ENCODE measurements around the gene UMAD1. TPM values are rescaled to one million over a fixed set of nuclear protein-coding genes. Genes with fewer than 3 reads are reported as not detected.

UMAD1 gene
- total and polyA plus RNA-seq, 2 of the 4 experiments (the other 2 are of a cell fraction), result 5.2 to 8.4 TPM

DNA sequence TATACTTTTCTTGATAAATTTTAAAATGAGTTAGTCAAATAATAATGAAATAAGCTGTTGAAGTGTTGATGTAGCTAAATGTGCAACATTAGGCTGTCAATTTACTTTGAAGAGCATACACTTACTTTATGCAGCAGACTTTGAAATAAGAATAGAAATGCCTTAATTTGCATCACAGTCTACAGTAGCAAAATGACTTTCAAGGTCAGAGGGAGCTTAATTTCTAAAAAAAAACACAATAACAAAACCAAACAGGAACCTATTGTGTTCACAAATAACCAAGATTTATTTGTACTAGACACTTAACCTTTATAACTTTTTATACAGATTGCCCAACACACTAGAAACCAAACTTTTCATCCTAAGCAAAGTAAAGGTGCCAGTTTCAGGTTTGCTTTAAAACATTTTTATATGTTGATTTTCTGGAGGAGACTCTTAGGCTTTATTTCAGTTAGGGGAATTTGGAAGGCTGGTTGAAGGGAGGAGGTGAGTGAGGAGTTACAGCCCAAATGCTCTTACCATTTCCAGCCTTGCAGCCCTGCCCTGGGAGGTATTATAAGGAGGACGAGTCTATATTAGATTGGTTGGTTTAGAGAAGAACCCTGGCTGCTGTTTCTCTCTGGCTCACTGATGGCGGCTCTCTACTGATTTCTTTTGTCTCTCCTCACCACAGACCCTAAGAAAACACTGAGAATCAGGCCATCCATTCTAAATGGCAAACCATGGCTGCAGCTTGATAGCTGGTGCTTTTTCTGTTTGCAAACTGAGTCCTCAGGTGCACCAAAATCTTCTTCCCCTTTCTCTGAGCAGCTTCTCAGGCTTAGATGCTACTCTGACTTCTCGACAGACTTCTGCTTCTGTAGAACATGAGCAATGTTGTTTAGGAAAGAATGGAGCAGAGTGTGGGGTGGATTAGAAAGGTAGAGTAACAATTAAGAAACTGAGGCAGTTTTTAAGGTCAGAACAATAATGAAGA is 133.1 kb downstream of the UMAD1 start:
- Histone ChIP-seq H3K9me3 (ENCODE audit: control insufficient read depth, insufficient read depth, low read length) (no peaks in the 10 kb centered on the region), H3K23ac (ENCODE audit: low read depth, low read length) (no peak overlapping the region), H4K5ac (ENCODE audit: low read depth, low read length) (no peak overlapping the region), H2BK5ac (ENCODE audit: low read depth, low read length, poor library complexity, severe bottlenecking) (no peak overlapping the region), H3K4me2 (ENCODE audit: low read depth, low read length) (no peak overlapping the region), H3K56ac (ENCODE audit: extremely low read depth, insufficient read depth, low read length) (no peak overlapping the region), H3K18ac (ENCODE audit: low read depth, low read length) (no peak overlapping the region), H3K4ac (ENCODE audit: low read depth, low read length) (no peak overlapping the region), H3K27me3 (ENCODE audit: control insufficient read depth, insufficient read depth, low read length) (no peaks in the 10 kb centered on the region), H4K8ac (ENCODE audit: low read depth in 2 of 2, low read length in 2 of 2) (no peak overlapping the region), H3K9ac (ENCODE audit: low read depth, low read length) (no peak overlapping the region), H3K4me1 (ENCODE audit: control insufficient read depth, insufficient read depth, low read length) (peaks cover 12% of the 10 kb centered on the region), H4K91ac (ENCODE audit: insufficient read depth, low read depth, low read length) (no peak overlapping the region), H2BK120ac (ENCODE audit: low read depth, low read length) (no peak overlapping the region), H3K14ac (replicated peaks; ENCODE audit: low read depth, low read length) (no peak overlapping the region), H2AK5ac (ENCODE audit: low read depth, low read length) (no peak overlapping the region), H3K36me3 (ENCODE audit: control insufficient read depth, insufficient read depth, low read length) (no peaks in the 10 kb centered on the region), H3K4me3 (ENCODE audit: insufficient read depth, low read depth, low read length) (no peak overlapping the region), H4K20me1 (ENCODE audit: insufficient read depth, low read length) (no peaks in the 10 kb centered on the region), H2BK15ac (ENCODE audit: low read depth, low read length) (no peak overlapping the region), H3K9me1 (ENCODE audit: insufficient read depth, low read length) (no peaks in the 10 kb centered on the region), H2BK20ac (ENCODE audit: low read depth, low read length) (no peak overlapping the region), H2AK9ac (replicated peaks; ENCODE audit: low read depth, low read length, poor library complexity) (no peak overlapping the region), H3K27ac (ENCODE audit: insufficient read depth, low read length) (no peak overlapping the region), H3K79me1 (ENCODE audit: low read depth in 1 of 2, low read length in 2 of 2) (no peaks in the 10 kb centered on the region), H2AFZ (replicated peaks; ENCODE audit: low read length, poor library complexity) (no peak overlapping the region)
- ATAC-seq (ENCODE audit: low read depth), result no peak
- no TSS peak for BruUV-seq (replicated peaks)
- DNase-seq, result no peak
- WGBS, 2 experiments (ENCODE audit: extremely low coverage in 2 of 2, insufficient read length in 1 of 2), result 80% methylated on average over 1 of the region's 3 CpGs; no CpG with 5 or more reads in 1 of the 2 experiments
- intact Hi-C loops (cut with micrococcal nuclease), result loop anchor here (5.0 kb wide), 1 partner anchor 264 kb away; no protein-coding TSS in a partner anchor
- TF ChIP-seq BHLHE40 (IDR thresholded peaks at IDR 0.05; ENCODE audit: low read depth, low read length) (no peak), MXI1 (IDR thresholded peaks at IDR 0.05; ENCODE audit: borderline replicate concordance, low read depth, low read length) (no peak), RFX5 (IDR thresholded peaks at IDR 0.05; ENCODE audit: low read depth, low read length) (no peak), NFE2L2 (IDR thresholded peaks at IDR 0.05; ENCODE audit: low read depth, low read length) (no peak), SMC3 (IDR thresholded peaks at IDR 0.05; ENCODE audit: low read depth, low read length) (no peak), MAZ (IDR thresholded peaks at IDR 0.05; ENCODE audit: borderline replicate concordance, low read depth, low read length) (no peak), FOS (IDR thresholded peaks at IDR 0.05; ENCODE audit: low read depth, low read length) (no peak), POLR2A (IDR thresholded peaks at IDR 0.05; ENCODE audit: low read depth, low read length) (no peak), CEBPB (IDR thresholded peaks at IDR 0.05; ENCODE audit: low read depth, low read length) (no peak), RCOR1 (IDR thresholded peaks at IDR 0.05; ENCODE audit: insufficient replicate concordance, low read length) (no peak), CHD1 (IDR thresholded peaks at IDR 0.05; ENCODE audit: low read depth, low read length) (no peak)
- TF ChIP-seq, protein P1, sequence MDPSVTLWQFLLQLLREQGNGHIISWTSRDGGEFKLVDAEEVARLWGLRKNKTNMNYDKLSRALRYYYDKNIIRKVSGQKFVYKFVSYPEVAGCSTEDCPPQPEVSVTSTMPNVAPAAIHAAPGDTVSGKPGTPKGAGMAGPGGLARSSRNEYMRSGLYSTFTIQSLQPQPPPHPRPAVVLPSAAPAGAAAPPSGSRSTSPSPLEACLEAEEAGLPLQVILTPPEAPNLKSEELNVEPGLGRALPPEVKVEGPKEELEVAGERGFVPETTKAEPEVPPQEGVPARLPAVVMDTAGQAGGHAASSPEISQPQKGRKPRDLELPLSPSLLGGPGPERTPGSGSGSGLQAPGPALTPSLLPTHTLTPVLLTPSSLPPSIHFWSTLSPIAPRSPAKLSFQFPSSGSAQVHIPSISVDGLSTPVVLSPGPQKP (IDR thresholded peaks at IDR 0.05; ENCODE audit: borderline replicate concordance, low read depth, low read length), result no peak
- TF ChIP-seq, protein P2, sequence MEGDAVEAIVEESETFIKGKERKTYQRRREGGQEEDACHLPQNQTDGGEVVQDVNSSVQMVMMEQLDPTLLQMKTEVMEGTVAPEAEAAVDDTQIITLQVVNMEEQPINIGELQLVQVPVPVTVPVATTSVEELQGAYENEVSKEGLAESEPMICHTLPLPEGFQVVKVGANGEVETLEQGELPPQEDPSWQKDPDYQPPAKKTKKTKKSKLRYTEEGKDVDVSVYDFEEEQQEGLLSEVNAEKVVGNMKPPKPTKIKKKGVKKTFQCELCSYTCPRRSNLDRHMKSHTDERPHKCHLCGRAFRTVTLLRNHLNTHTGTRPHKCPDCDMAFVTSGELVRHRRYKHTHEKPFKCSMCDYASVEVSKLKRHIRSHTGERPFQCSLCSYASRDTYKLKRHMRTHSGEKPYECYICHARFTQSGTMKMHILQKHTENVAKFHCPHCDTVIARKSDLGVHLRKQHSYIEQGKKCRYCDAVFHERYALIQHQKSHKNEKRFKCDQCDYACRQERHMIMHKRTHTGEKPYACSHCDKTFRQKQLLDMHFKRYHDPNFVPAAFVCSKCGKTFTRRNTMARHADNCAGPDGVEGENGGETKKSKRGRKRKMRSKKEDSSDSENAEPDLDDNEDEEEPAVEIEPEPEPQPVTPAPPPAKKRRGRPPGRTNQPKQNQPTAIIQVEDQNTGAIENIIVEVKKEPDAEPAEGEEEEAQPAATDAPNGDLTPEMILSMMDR (conservative IDR thresholded peaks at IDR 0.05; ENCODE audit: low read depth, low read length), result no peak
- TF ChIP-seq, protein P3, sequence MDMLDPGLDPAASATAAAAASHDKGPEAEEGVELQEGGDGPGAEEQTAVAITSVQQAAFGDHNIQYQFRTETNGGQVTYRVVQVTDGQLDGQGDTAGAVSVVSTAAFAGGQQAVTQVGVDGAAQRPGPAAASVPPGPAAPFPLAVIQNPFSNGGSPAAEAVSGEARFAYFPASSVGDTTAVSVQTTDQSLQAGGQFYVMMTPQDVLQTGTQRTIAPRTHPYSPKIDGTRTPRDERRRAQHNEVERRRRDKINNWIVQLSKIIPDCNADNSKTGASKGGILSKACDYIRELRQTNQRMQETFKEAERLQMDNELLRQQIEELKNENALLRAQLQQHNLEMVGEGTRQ (IDR thresholded peaks at IDR 0.05; ENCODE audit: low read depth, low read length), result no peak
- ChIA-PET POLR2A (ENCODE audit: unreplicated experiment) (no interaction called here), CTCF (interaction anchor here (1.8 kb wide), 1 partner anchor 12 kb away, joined by 7 read pairs; no protein-coding TSS in a partner anchor)
- in situ Hi-C loops (cut with MboI; ENCODE audit: low sequenced_read_pairs), result loop anchor here (25.0 kb wide), 1 partner anchor 336 kb away; no protein-coding TSS in a partner anchor
- dilution Hi-C loops (cut with HindIII; ENCODE audit: low sequenced_read_pairs, unreplicated experiment), result no loop called here
